ENCODE data around the gene CST3.

Gene CST3

GRCh38 chr20:23662276-23662870 is 24.6 kb upstream of the CST3 start:
- POLR2A ChIA-PET = no interaction called here
- H3K4me1 ChIP-seq (ENCODE audit: control insufficient read depth, insufficient read depth, low read length) = no peaks in the 10 kb centered on the region
- H3K36me3 ChIP-seq (ENCODE audit: control insufficient read depth in 2 of 2, insufficient read depth in 1 of 2, low read length in 2 of 2) = no peaks in the 10 kb centered on the region
- no peak overlapping the region for H3K4me3 ChIP-seq (ENCODE audit: low read depth, low read length)
- no peak overlapping the region for H3K27ac ChIP-seq (ENCODE audit: extremely low read depth, low read depth, low read length)
- H3K9me3 ChIP-seq (ENCODE audit: control insufficient read depth, insufficient read depth, low read depth, low read length) = no peaks in the 10 kb centered on the region
- CTCF ChIA-PET = interaction anchor here (0.7 to 0.8 kb wide), 3 partner anchors 29 to 641 kb away, joined by 3 to 5 read pairs (median 3); no protein-coding TSS in a partner anchor
- TF ChIP-seq ZNF560 (tag by site-specific recombination; IDR thresholded peaks at IDR 0.05; ENCODE audit: borderline replicate concordance) (no peak), ZFP3 (tag by site-specific recombination; IDR thresholded peaks at IDR 0.05; ENCODE audit: low read depth) (no peak), ZNF776 (tag by site-specific recombination; IDR thresholded peaks at IDR 0.05; ENCODE audit: borderline replicate concordance) (no peak), ZNF558 (tag by site-specific recombination; IDR thresholded peaks at IDR 0.05) (no peak), ZNF596 (tag by site-specific recombination; IDR thresholded peaks at IDR 0.05) (no peak), KLF8 (tag by site-specific recombination; IDR thresholded peaks at IDR 0.05) (no peak), ZSCAN16 (tag by site-specific recombination; IDR thresholded peaks at IDR 0.05) (no peak), ZBTB49 (tag by site-specific recombination; IDR thresholded peaks at IDR 0.05; ENCODE audit: low read depth) (no peak), KLF10 (tag by site-specific recombination; IDR thresholded peaks at IDR 0.05) (no peak), PRDM1 (tag by site-specific recombination; IDR thresholded peaks at IDR 0.05) (no peak), ZNF433 (tag by site-specific recombination; IDR thresholded peaks at IDR 0.05; ENCODE audit: low read depth) (no peak), ZNF324 (tag by site-specific recombination; IDR thresholded peaks at IDR 0.05) (no peak), BCL11A (tag by site-specific recombination; IDR thresholded peaks at IDR 0.05; ENCODE audit: low read depth) (no peak), ZNF221 (tag by site-specific recombination; IDR thresholded peaks at IDR 0.05; ENCODE audit: borderline replicate concordance) (no peak), ZNF155 (tag by site-specific recombination; IDR thresholded peaks at IDR 0.05) (no peak), HOXD13 (CRISPR knock-in tag; IDR thresholded peaks at IDR 0.05; ENCODE audit: borderline replicate concordance) (no peak)

GRCh38 chr20:23661002-23661429 is 23.3 kb upstream of the CST3 start:
- Histone ChIP-seq H3K4me3 (ENCODE audit: low read depth, low read length) (no peak overlapping the region), H3K4me1 (ENCODE audit: control insufficient read depth, insufficient read depth, low read length) (no peaks in the 10 kb centered on the region), H3K9me3 (ENCODE audit: control insufficient read depth, insufficient read depth, low read depth, low read length) (no peaks in the 10 kb centered on the region), H3K36me3 (ENCODE audit: control insufficient read depth in 2 of 2, insufficient read depth in 1 of 2, low read length in 2 of 2) (no peaks in the 10 kb centered on the region), H3K27ac (ENCODE audit: extremely low read depth, low read depth, low read length) (no peak overlapping the region)
- no peak for TF ChIP-seq ZSCAN5A (tag by site-specific recombination; IDR thresholded peaks at IDR 0.05)
- no peak for TF ChIP-seq ZNF692 (tag by site-specific recombination; IDR thresholded peaks at IDR 0.05)
- TF ChIP-seq YY1 (tag by site-specific recombination; IDR thresholded peaks at IDR 0.05) = no peak
- no peak for TF ChIP-seq ZNF148 (tag by site-specific recombination; IDR thresholded peaks at IDR 0.05; ENCODE audit: borderline replicate concordance)
- no peak for TF ChIP-seq ZNF24 (tag by site-specific recombination; IDR thresholded peaks at IDR 0.05)
- TF ChIP-seq ZBTB26 (tag by site-specific recombination; optimal IDR thresholded peaks at IDR 0.05) = no peak
- no peak for TF ChIP-seq ZNF169 (tag by site-specific recombination; IDR thresholded peaks at IDR 0.05)
- no peak for TF ChIP-seq FEZF1 (tag by site-specific recombination; IDR thresholded peaks at IDR 0.05)
- POLR2A ChIA-PET = interaction anchor here (0.6 to 0.9 kb wide), 3 partner anchors 7 to 421 kb away, joined by 3 to 5 read pairs (median 4); no protein-coding TSS in a partner anchor
- CTCF ChIA-PET = interaction anchor here (2.4 kb wide), 1 partner anchor 8 kb away, joined by 8 read pairs; no protein-coding TSS in a partner anchor
